Fibroblast of skin of left quadriceps (primary cell): ENCODE measurements around the gene NFKB1.
"Not testable (repeated sequence)": the region's sequence is repeated elsewhere in the genome, so short reads cannot be mapped to it uniquely, and the experiment has no call there.

Source experiments
- DNase-seq, 2 experiments: peaks; one replicate each; pipeline ENCODE4 v3.0.0-alpha.2; 2013; ENCODE audit warnings: low read depth in 2 of 2

Gene NFKB1

GRCh38 chr4:102500696-102501446 is at the start of gene NFKB1:
NFKB1 (plus strand) TSS chr4:102501359; CDS start chr4:102525519, 24,160 bp downstream.
- DNase-seq: peak; percentile 32 to 44

DNA sequence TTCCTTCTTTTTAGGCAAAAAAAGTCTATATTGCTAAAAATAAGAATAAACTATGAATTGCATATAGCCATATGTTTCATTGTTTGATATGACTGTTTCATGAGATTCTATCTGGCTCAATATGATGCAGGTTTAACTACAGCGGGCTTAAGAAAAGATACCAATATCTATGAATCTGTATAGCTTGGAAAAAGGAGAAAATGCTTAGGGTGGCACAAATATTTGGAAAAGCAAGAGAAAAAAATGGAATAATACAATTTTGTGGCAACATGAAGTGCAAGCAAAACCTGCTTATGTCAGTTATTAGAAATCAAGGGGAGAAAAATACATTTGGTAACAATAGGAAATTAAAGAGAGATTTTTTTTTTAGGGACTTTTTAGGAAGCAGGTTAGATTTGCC is 48.3 kb upstream of the NFKB1 start:
- DNase-seq: no peak

DNA sequence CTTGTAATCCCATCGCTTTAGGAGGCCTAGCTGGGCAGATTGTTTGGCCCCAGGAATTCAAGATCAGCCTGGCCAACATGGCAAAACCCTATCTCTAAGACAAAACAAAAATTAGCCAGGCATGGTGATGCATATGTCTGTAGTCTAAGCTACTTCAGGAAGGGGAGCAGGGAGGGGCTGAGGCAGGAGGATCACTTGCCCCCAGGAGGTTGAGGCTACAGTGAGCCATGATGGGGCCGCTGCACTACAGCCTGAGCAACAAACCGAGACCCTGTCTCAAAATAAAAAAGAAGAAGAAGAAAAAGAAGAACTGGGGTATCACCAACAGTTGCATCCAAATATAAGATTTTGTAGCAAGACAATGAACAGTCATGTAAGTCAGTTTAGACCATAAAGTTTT is 47.3 kb upstream of the NFKB1 start:
- DNase-seq: no peak

- DNase-seq: no peak
These were observed 46.9 kb upstream of the NFKB1 start for GRCh38 chr4:102454268-102454667.

GRCh38 chr4:102454981-102455685 is 46.0 kb upstream of the NFKB1 start:
- no peak for DNase-seq

DNA sequence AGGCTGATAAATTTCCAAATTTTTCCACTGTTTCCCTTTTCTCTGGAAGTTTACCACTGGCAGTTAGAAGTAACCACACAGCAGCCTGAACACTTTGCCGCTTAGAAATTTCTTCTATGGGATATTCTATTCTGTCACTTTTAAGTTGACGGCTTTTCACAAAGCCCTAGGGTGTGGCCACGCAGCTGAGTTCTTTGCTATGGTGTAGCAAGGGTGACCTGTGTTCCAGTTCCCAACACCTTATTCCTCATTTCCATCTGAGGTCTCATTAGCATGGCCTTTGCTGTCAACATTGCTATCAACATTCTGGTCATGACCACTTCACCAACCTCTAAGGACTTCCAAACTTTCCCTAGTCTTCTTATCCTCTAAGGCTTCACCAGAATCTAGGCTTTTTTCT is 45.4 kb upstream of the NFKB1 start:
- DNase-seq: no peak

DNA sequence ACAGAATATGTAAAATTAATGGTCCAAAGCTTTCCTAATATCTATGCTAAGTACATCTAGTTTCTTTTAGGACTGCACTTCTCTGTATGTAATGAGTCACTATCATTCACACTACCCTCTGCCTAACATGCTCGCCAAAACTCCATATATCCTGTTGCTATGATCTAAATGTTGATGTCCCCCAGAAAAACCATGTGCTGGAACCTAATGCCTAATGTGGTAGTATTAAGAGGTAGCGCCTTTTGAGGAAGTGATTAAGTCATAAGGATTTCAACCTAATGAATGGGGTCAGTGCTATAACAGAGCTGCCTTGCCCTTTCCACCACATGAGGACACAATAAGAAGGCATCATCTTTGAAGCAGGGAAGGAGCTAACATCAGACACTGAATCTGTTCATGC is 34.9 kb upstream of the NFKB1 start:
- no peak for DNase-seq

DNA sequence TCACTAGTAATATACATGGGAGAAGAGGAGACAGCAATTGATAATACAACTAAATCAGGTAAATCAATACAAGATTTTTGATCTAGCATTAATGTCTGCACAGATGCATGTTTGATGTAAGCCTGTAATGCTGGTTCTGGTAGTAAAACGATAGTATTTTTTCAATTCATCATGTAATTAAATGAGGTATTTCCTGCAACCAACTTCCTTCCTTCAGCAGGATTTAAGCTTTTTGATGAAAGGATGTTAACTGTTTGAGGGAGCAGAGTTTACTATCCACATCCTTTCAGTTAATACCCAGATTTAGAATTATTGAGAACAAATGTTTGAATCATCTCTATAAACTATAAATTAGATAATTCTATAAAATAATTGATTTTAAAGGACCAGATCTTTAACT is 31.4 kb upstream of the NFKB1 start:
- DNase-seq: no peak

DNA sequence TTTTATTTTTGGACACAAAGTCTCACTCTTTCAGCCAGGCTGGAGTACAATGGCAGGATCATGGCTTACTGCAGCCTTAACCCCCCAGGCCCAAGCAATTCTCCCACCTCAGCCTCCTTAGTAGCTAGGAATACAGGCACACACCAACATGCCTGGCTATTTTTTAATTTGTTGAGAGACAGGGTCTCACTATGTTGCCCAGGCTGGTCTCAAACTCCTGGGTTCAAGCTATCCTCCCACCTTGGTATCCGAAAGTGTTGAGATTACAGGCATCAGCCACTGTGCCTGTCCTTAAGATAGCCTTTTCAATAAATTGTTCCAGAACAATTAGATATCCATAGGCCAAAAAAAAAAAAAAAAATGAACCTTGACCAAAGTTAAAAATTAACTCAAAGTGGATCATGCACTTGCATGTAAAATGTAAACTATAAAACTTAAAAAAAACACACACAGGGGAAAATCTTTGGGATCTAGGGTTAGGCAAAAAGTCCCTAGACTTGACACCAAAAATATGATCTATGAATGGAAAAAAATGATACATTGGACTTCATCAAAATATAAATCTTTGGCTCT is 28.6 kb upstream of the NFKB1 start:
- no peak for DNase-seq

- DNase-seq: no peak
These were observed 27.7 kb upstream of the NFKB1 start for GRCh38 chr4:102473476-102473875.

GRCh38 chr4:102474736-102475504 is 26.2 kb upstream of the NFKB1 start:
- no peak for DNase-seq

GRCh38 chr4:102477657-102478056 is 23.5 kb upstream of the NFKB1 start:
- peak; percentile 12 to 15 for DNase-seq

DNA sequence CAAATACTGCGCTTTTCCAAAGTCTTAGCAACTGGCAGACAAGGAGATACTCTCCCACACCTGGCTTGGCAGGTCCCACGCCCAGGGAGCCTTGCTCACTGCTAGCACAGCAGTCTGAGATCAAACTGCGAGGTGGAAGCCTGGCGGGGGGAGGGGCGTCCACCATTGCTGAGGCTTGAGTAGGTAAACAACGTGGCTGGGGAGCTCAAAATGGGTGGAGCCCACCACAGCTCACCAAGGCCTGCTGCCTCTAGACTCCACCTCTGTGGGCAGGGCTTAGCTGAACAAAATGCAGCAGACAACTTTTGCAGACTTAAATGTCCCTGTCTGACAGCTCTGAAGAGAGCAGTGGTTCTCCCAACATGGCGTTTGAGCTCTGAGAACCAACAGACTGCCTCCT is 23.0 kb upstream of the NFKB1 start:
- DNase-seq: no peak

- not testable (repeated sequence) for DNase-seq
These were observed 21.3 kb upstream of the NFKB1 start for GRCh38 chr4:102479832-102480231.

- no peak for DNase-seq
These were observed 18.0 kb upstream of the NFKB1 start for GRCh38 chr4:102483120-102483519.

DNA sequence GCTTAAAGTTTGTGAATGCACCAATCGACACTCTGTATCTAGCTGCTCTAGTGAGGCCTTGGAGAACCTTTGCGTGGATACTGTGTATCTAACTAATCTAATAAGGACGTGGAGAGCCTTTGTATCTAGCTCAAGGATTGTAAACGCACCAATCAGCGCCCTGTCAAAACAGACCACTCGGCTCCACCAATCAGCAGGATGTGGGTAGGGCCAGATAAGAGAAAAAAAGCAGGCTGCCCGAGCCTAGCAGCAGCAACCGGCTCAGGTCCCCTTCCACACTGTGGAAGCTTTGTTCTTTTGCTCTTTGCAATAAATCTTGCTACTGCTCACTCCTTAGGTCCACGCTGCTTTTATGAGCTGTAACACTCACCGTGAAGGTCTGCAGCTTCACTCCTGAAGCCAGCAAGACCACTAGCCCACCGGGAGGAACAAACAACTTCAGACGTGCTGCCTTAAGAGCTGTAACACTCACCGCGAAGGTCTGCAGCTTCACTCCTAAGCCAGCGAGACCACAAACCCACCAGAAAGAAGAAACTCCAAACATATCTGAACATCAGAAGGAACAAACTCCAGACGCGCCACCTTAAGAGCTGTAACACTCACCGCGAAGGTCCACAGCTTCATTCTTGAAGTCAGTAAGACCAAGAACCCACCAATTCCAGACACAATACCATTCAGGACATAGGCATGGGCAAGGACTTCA is 17.0 kb upstream of the NFKB1 start:
- DNase-seq: not testable (repeated sequence)

DNA sequence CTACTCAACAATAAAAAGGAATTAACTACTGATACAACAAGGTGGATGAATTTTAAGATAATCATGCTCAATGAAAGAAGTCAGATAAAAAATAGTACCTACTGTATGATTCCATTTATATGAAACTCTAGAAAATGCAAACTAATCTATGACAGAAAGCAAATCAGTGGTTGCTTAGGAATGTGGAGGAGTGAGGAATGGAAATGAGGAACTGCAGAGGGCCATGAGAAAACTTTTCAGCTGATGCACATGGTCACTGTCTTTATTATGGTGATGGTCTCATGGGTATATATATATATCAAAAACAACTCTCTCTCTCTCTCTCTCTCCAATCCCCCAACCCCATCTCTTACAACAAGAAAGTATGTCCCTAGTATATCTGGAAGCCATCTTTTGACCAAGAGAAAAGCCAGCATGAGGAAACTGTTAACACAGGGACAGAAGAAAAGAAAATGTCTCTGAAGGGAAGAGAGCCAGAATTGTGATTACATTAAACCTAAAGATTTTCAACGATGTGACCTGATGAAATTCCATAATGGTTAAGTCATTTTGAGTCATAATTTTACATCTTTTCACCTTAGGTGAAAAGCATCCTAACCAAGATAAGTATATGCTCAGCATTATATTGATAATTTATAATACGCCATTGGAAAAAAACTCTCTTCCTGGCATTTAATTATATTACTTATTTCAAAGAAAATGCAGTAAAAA is 8.5 kb upstream of the NFKB1 start:
- no peak for DNase-seq

DNA sequence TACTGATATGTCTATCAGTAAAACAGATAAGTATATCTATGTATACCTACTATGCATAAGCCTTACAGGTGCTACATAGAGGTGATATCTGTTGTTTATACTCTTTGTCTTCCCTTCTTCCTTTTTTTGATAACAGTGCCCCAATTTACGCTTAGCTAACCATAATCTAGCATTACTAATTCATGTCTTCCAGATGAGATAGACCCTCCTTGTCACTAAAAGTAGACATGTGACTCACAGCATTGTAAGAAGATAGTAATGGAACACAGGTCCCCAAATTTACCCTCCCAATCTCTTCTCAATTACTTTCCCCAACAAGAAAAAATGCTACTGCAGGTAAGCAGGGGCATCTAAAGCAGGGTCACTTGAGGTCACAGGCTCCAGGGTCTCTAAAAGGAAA is 7.9 kb upstream of the NFKB1 start:
- DNase-seq: no peak

- no peak for DNase-seq
These were observed 7.4 kb upstream of the NFKB1 start for GRCh38 chr4:102493794-102494193.

DNA sequence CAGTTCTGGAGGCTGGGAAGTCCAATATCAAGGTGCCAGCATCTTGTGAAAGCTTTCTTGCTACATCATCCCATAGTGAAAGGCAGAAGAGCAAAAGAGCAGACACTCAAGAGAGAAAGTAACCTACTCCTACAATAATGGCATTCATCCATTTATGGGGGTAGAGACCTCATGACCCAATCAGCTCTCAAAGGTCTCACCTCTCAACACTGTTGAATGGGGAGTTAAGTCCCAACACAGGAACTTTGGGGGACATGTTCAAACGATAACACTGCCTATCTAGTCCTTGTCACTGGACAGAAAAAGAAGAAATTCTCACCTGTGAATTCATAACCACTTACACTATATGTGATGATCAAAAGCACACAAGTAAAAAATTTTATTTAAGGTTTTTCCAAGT is 6.6 kb upstream of the NFKB1 start:
- no peak for DNase-seq

GRCh38 chr4:102497986-102498385 is 3.2 kb upstream of the NFKB1 start:
- DNase-seq: no peak
